Smooth muscle cell (in vitro differentiated cells): ENCODE data around the gene NRCAM. TPM values are rescaled to one million over a fixed set of nuclear protein-coding genes. Genes with fewer than 3 reads are reported as not detected.

ENCODE experiments used
- DNase-seq: peaks from one replicate; lab custom pipeline; 2025; ENCODE audit not compliant: unreplicated experiment; lab: John Stamatoyannopoulos, UW
- H2AFZ ChIP-seq: fragments of 200-600 bp; sonication (generic); 2 replicates; pipeline ENCODE4 v1.6.0; 2016; ENCODE audit warnings: antibody characterized with exemption, low read depth, mild to moderate bottlenecking
- H3F3A ChIP-seq: fragments of 200-600 bp; sonication (generic); 2 replicates; pipeline ENCODE4 v1.6.0; 2017; ENCODE audit warnings: antibody characterized with exemption, low read depth
- H3K27ac ChIP-seq: fragments of 200-600 bp; sonication (generic); 2 replicates; pipeline ENCODE4 v1.5.1; 2016; ENCODE audit warnings: low read depth, mild to moderate bottlenecking
- H3K27me3 ChIP-seq: fragments of 200-600 bp; sonication (generic); 2 replicates; pipeline ENCODE4 v1.6.1; 2016; ENCODE audit warnings: low read depth, mild to moderate bottlenecking
- H3K36me3 ChIP-seq: fragments of 200-600 bp; sonication (generic); 2 replicates; pipeline ENCODE4 v1.5.1; 2016; ENCODE audit warnings: low read depth
- H3K4me1 ChIP-seq: fragments of 200-600 bp; sonication (generic); 2 replicates; pipeline ENCODE4 v1.5.1; 2016; ENCODE audit warnings: low read depth
- H3K4me2 ChIP-seq: fragments of 200-600 bp; sonication (generic); 2 replicates; pipeline ENCODE4 v1.6.0; 2016; ENCODE audit warnings: mild to moderate bottlenecking
- H3K4me3 ChIP-seq: fragments of 200-600 bp; sonication (generic); 2 replicates; pipeline ENCODE4 v1.5.1; 2016; ENCODE audit warnings: mild to moderate bottlenecking
- H3K79me2 ChIP-seq: fragments of 200-600 bp; sonication (generic); 2 replicates; pipeline ENCODE4 v1.6.0; 2016; ENCODE audit warnings: low read depth, mild to moderate bottlenecking
- H3K9ac ChIP-seq: fragments of 200-600 bp; sonication (generic); 2 replicates; pipeline ENCODE4 v1.6.0; 2016; ENCODE audit warnings: low read depth
- H3K9me3 ChIP-seq: fragments of 200-600 bp; sonication (generic); replicated peaks from 2 replicates; pipeline ENCODE4 v1.5.1; 2016; ENCODE audit warnings: low read depth
- H4K20me1 ChIP-seq: fragments of 200-600 bp; sonication (generic); 2 replicates; pipeline ENCODE4 v1.6.0; 2016; ENCODE audit warnings: low read depth
- WGBS: methylation state at CpG from one replicate; pipeline ENCODE4 v1.1.7; 2016; ENCODE audit warnings: low lambda C conversion rate; 5-methylcytosine and 5-hydroxymethylcytosine counted together
- polyA plus RNA-seq: library from polyadenylated mRNA; unstranded; fragments of >200 nt; fragmentation: Nextera tagmentation; extraction: Ambion mirVana; gene quantifications from 2 replicates; pipeline ENCODE4 v1.2.1, GENCODE V29; 2016
- total RNA-seq: library from RNA; depleted of rRNA; stranded (reverse); fragments of >200 nt; gene quantifications from 2 replicates; pipeline ENCODE4 v1.2.3, GENCODE V29; 2014
- TF ChIP-seq, protein P1 (sequence below): fragments of 200-600 bp; sonication (generic); IDR thresholded peaks from 2 replicates; pipeline ENCODE4 v1.5.1; 2017; ENCODE audit warnings: borderline replicate concordance, mild to moderate bottlenecking, antibody characterized with exemption; ENCODE audit not compliant: insufficient read depth, poor library complexity, severe bottlenecking

Gene NRCAM
- total and polyA plus RNA-seq, 2 experiments from 2014 or later = 0.49 TPM; not detected in 1

DNA sequence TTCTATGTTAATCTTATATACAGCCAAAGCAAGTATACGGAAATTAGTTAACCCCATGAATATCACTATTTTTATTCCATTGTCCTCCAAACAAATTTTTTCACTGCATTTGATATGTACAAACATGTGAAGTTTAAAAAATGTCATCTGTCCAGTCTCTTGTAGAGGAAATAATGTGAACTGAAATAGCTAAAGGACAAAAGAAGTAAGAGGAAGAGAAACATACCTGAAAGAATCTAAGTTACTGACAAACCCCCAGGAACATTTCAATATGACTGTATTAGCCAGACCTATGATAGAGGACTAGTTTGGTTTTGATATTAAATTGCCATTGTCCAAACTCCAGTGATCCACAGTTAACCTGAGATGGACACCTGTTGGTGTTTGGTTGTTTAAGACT is 80.6 kb downstream of the NRCAM start:
- no peak overlapping the region for H2AFZ ChIP-seq
- H3K27me3 ChIP-seq = peaks cover 3% of the 10 kb centered on the region
- H4K20me1 ChIP-seq = no peaks in the 10 kb centered on the region
- H3K4me2 ChIP-seq = no peak overlapping the region
- 92% methylated on average over 1 of the region's 1 CpG for WGBS
- no peaks in the 10 kb centered on the region for H3K9me3 ChIP-seq
- no peaks in the 10 kb centered on the region for H3K79me2 ChIP-seq
- H3K36me3 ChIP-seq = no peaks in the 10 kb centered on the region
- TF ChIP-seq, protein P1, sequence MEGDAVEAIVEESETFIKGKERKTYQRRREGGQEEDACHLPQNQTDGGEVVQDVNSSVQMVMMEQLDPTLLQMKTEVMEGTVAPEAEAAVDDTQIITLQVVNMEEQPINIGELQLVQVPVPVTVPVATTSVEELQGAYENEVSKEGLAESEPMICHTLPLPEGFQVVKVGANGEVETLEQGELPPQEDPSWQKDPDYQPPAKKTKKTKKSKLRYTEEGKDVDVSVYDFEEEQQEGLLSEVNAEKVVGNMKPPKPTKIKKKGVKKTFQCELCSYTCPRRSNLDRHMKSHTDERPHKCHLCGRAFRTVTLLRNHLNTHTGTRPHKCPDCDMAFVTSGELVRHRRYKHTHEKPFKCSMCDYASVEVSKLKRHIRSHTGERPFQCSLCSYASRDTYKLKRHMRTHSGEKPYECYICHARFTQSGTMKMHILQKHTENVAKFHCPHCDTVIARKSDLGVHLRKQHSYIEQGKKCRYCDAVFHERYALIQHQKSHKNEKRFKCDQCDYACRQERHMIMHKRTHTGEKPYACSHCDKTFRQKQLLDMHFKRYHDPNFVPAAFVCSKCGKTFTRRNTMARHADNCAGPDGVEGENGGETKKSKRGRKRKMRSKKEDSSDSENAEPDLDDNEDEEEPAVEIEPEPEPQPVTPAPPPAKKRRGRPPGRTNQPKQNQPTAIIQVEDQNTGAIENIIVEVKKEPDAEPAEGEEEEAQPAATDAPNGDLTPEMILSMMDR = no peak
- no peak for DNase-seq
- H3K4me1 ChIP-seq = no peaks in the 10 kb centered on the region
- H3K4me3 ChIP-seq = no peak overlapping the region
- no peaks in the 10 kb centered on the region for H3F3A ChIP-seq
- H3K9ac ChIP-seq = no peak overlapping the region
- no peak overlapping the region for H3K27ac ChIP-seq

DNA sequence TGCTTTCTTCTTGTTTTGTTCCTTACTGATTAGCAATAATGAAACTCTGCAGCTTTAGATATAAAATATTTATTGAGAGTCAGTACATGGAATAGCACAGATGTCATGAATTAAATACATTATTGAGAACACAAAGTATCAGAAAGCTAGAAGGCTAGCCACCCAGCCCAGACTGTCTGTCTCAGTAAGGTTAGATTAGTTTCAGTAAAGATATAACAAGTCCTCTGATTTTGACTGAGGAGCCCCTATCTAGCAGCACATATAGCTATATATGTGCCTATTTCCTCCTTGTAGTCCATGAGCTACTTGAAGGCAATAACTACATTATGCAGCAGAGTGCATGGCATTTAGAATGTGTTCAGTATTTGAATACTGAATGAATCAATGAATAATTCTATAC is 81.3 kb downstream of the NRCAM start:
- DNase-seq = no peak
- no peaks in the 10 kb centered on the region for H4K20me1 ChIP-seq
- H3K27ac ChIP-seq = no peak overlapping the region
- no peak overlapping the region for H2AFZ ChIP-seq
- H3K4me3 ChIP-seq = no peak overlapping the region
- no peak overlapping the region for H3K9ac ChIP-seq
- H3K9me3 ChIP-seq = no peaks in the 10 kb centered on the region
- H3K27me3 ChIP-seq = peaks cover 3% of the 10 kb centered on the region
- H3F3A ChIP-seq = no peaks in the 10 kb centered on the region
- TF ChIP-seq, protein P1 = no peak
- no peaks in the 10 kb centered on the region for H3K36me3 ChIP-seq
- H3K4me1 ChIP-seq = no peaks in the 10 kb centered on the region
- no peaks in the 10 kb centered on the region for H3K79me2 ChIP-seq
- no peak overlapping the region for H3K4me2 ChIP-seq

DNA sequence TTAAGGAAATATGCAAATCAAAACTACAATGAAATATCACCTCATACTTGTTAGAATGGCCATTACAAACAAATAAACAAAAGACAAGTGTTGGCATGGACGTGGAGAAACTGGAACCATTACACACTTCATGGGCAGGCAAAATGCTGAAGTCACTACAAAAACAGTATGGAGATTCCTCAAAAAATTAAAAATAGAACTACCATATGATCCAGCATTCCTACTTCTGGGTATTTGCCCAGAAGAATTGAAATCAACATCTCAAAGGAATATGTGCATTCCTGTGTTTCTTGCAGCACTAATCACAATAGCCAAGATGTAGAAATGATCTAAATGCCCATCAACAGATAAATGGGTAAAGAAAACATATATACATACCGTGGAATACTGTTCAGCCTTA is 83.6 kb downstream of the NRCAM start:
- TF ChIP-seq, protein P1 = no peak

GRCh38 chr7:108370616-108371015 is 85.6 kb downstream of the NRCAM start:
- Histone ChIP-seq H4K20me1 (no peaks in the 10 kb centered on the region), H3F3A (no peaks in the 10 kb centered on the region), H3K79me2 (no peaks in the 10 kb centered on the region), H3K36me3 (no peaks in the 10 kb centered on the region), H3K4me1 (no peaks in the 10 kb centered on the region), H3K4me2 (no peak overlapping the region), H3K27ac (no peak overlapping the region), H3K27me3 (no peaks in the 10 kb centered on the region), H2AFZ (no peak overlapping the region), H3K9ac (no peak overlapping the region), H3K4me3 (no peak overlapping the region), H3K9me3 (no peaks in the 10 kb centered on the region)
- WGBS = 68% methylated on average over 2 of the region's 2 CpGs
- no peak for DNase-seq
- TF ChIP-seq, protein P1 = no peak

More for the DNA sequence above, 83.6 kb downstream of the NRCAM start:
- Histone ChIP-seq H4K20me1 (no peaks in the 10 kb centered on the region), H3K79me2 (no peaks in the 10 kb centered on the region), H3K4me2 (no peak overlapping the region), H3K9me3 (no peaks in the 10 kb centered on the region), H3K4me1 (no peaks in the 10 kb centered on the region), H3K9ac (no peak overlapping the region), H3K27me3 (no peaks in the 10 kb centered on the region), H3F3A (no peaks in the 10 kb centered on the region), H2AFZ (no peak overlapping the region), H3K27ac (no peak overlapping the region), H3K36me3 (no peaks in the 10 kb centered on the region), H3K4me3 (no peak overlapping the region)
- no peak for DNase-seq
- 85% methylated on average over 2 of the region's 2 CpGs for WGBS
